Prostate gland (tissue), 2 donors: ENCODE measurements around the gene ESRRB. TPM values are rescaled to one million over a fixed set of nuclear protein-coding genes. Genes with fewer than 3 reads are reported as not detected.

Experiments
- DNase-seq: peaks from one replicate; pipeline ENCODE4 v3.0.0-alpha.2; 2019; ENCODE audit warnings: low spot score
- H3K27ac ChIP-seq, 2 donors: fragments of 200-600 bp; sonication (generic); 2 replicates each; pipeline ENCODE4 v1.5.1; 2017 to 2019
- H3K27me3 ChIP-seq: fragments of 200-600 bp; sonication (generic); replicated peaks from 2 replicates; pipeline ENCODE4 v1.5.1; 2019; ENCODE audit not compliant: insufficient read depth
- H3K36me3 ChIP-seq, 2 donors: fragments of 200-600 bp; sonication (generic); 1 replicate in 1 of 2; 2 replicates in 1 of 2; pipeline versions ENCODE4 v1.5.1 to v1.8.1; 2017 to 2019
- H3K4me1 ChIP-seq: fragments of 200-600 bp; sonication (generic); replicated peaks from 2 replicates; pipeline ENCODE4 v1.5.1; 2019
- H3K4me3 ChIP-seq, 2 donors: fragments of 200-600 bp; sonication (generic); 2 replicates each; pipeline ENCODE4 v1.5.1; 2017 to 2019
- H3K9me3 ChIP-seq: fragments of 200-600 bp; sonication (generic); 2 replicates; pipeline ENCODE4 v1.5.1; 2017
- POLR2A ChIP-seq: fragments of 450-650 bp; IDR thresholded peaks from one replicate; pipeline ENCODE4 v1.6.1; 2016; ENCODE audit warnings: antibody characterized with exemption, mild to moderate bottlenecking
- POLR2AphosphoS5 ChIP-seq: sonication (generic); formaldehyde crosslinking; IDR thresholded peaks from one replicate; pipeline ENCODE4 v1.6.1; 2017; ENCODE audit warnings: antibody characterized with exemption
- WGBS: methylation state at CpG from one replicate; pipeline ENCODE4 v1.1.5; 2018; 5-methylcytosine and 5-hydroxymethylcytosine counted together
- intact Hi-C: fragments of 100-400 bp; cut with DNase I; formaldehyde crosslinking; loops from one replicate; pipeline ENCODE4 v1.14.2; 2022
- total RNA-seq, 2 donors: library from RNA; depleted of rRNA; stranded (reverse); fragments of >200 nt; gene quantifications; one replicate each; pipeline ENCODE4 v1.1.0, GENCODE V29; 2016
- TF ChIP-seq, protein P1 (sequence below), 4 experiments: fragments of 200-600 bp in 2 of 4; fragments of 450-650 bp in 2 of 4; sonication (generic) in 2 of 4; IDR thresholded peaks; 1 replicate in 3 of 4; 2 replicates in 1 of 4; pipeline ENCODE4 v1.5.1; 2016 to 2019; ENCODE audit warnings: antibody characterized with exemption in 4 of 4, mild to moderate bottlenecking in 2 of 4, moderate library complexity in 2 of 4

ESRRB gene
- total RNA-seq, 2 donors from 2014 or later: 0.32 TPM; not detected in 1

DNA sequence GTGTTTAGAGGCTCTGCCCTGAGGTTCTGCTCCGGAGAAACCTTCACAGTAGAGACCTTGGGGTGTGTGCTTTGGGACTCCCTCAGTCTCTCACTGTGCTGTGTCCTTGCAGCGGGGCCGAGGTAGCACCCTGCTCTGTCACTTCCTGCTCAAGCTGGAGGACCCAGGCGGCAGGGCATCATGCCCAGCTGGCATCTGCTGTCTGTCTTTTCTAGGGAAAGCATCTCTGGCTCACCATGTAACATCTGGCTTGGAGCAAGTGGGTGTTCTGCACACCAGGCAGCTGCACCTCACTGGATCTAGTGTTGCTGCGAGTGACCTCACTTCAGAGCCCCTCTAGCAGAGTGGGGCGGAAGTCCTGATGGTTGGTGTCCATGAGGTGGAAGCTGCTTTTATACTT is 124.5 kb downstream of the ESRRB start:
- DNase-seq: no peak
- TF ChIP-seq POLR2AphosphoS5: no peak
- no peak for TF ChIP-seq POLR2A
- TF ChIP-seq, protein P1, sequence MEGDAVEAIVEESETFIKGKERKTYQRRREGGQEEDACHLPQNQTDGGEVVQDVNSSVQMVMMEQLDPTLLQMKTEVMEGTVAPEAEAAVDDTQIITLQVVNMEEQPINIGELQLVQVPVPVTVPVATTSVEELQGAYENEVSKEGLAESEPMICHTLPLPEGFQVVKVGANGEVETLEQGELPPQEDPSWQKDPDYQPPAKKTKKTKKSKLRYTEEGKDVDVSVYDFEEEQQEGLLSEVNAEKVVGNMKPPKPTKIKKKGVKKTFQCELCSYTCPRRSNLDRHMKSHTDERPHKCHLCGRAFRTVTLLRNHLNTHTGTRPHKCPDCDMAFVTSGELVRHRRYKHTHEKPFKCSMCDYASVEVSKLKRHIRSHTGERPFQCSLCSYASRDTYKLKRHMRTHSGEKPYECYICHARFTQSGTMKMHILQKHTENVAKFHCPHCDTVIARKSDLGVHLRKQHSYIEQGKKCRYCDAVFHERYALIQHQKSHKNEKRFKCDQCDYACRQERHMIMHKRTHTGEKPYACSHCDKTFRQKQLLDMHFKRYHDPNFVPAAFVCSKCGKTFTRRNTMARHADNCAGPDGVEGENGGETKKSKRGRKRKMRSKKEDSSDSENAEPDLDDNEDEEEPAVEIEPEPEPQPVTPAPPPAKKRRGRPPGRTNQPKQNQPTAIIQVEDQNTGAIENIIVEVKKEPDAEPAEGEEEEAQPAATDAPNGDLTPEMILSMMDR (IDR thresholded peaks at IDR 0.05): no peak
- intact Hi-C loops: no loop called here

DNA sequence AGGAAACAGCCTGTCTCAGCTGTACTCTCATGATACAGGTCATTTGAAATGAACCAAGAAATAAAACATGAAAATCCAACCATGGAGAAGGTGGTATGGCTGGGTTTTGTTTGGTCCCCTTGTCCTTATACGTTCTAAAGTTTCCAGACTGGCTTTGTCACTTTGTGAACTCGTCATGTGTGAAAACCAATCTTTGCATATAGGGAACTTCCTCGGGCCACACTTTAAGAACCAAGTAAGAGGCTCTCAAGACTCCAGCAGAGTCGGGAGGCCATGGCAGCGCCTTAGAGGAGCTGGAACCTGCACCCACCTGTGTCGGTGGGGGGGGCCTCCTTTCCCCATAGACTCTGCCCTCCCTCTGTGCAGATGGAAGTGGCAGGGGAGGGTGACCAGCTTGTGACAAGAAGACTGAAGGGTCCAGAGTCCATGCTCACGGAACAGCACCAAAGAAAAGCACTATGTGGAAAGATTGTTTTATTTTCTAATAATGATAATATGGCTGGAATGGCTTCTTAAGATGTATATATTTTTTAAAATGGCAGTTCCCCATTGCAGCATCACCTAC is 125.3 kb downstream of the ESRRB start:
- H3K4me1 ChIP-seq: no peaks in the 10 kb centered on the region
- intact Hi-C loops: no loop called here

More for the DNA sequence above, 124.5 kb downstream of the ESRRB start:
- no peak overlapping the region for H3K27ac ChIP-seq
- no peak overlapping the region for H3K4me3 ChIP-seq
- WGBS: 81% methylated on average over 6 of the region's 6 CpGs
- H3K4me1 ChIP-seq: no peaks in the 10 kb centered on the region
- H3K9me3 ChIP-seq: no peaks in the 10 kb centered on the region
- no peaks in the 10 kb centered on the region for H3K27me3 ChIP-seq
- no peaks in the 10 kb centered on the region for H3K36me3 ChIP-seq

DNA sequence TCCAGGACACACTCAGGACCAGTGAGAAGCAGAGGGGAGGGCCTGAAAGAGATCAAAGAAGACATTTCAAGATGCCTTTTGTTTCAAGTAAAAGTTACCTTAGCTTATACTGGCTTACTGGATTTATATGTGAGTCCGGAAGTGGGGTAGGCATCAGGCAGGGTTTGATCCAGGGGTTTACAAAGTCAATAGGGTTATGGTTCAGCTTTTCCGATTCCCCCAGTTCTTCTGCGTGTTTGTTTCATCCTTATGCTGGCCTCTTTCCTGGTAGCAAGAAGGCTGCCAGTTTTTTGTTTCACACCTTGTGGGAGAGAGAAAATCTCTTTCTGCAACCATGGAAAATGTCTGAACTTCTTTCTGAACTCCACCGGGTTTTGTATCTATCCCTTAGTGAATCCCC is 126.3 kb downstream of the ESRRB start:
- Histone ChIP-seq H3K4me1 (no peaks in the 10 kb centered on the region), H3K27ac (no peak overlapping the region), H3K36me3 (no peaks in the 10 kb centered on the region), H3K27me3 (no peaks in the 10 kb centered on the region), H3K4me3 (no peak overlapping the region), H3K9me3 (no peaks in the 10 kb centered on the region)
- intact Hi-C loops: no loop called here
- WGBS: 89% methylated on average over 4 of the region's 4 CpGs
- DNase-seq: no peak
- TF ChIP-seq POLR2AphosphoS5: no peak

More for the DNA sequence above, 125.3 kb downstream of the ESRRB start:
- Histone ChIP-seq H3K4me3 (no peak overlapping the region), H3K27ac (no peak overlapping the region), H3K9me3 (no peaks in the 10 kb centered on the region), H3K36me3 (no peaks in the 10 kb centered on the region), H3K27me3 (no peaks in the 10 kb centered on the region)
- DNase-seq: no peak
- WGBS: 93% methylated on average over 7 of the region's 7 CpGs
- TF ChIP-seq POLR2A (no peak), POLR2AphosphoS5 (no peak)
- TF ChIP-seq, protein P1 (IDR thresholded peaks at IDR 0.05): no peak

DNA sequence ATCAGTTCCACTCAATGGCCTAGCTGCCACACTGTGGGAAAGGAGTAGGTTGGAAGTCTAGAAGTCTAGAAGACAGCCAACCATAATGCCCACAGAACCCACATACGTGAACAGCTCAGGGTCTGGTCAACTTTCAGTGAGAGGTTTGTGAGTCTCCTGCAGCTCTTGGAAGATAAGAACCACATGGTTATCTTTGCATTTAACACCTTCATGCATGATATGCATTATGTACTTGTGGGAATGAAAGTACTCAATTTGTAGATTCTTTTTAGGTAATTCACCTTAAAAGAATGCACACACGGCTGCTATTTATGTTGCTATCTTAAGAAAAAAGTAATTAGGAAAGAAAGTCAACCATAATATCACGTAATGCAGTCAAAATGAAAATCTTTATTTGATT is 126.7 kb downstream of the ESRRB start:
- Histone ChIP-seq H3K27ac (no peak overlapping the region), H3K4me3 (no peak overlapping the region), H3K4me1 (no peaks in the 10 kb centered on the region), H3K36me3 (no peaks in the 10 kb centered on the region), H3K9me3 (no peaks in the 10 kb centered on the region), H3K27me3 (no peaks in the 10 kb centered on the region)
- WGBS: 81% methylated on average over 3 of the region's 3 CpGs
- intact Hi-C loops: no loop called here
- TF ChIP-seq, protein P1 (IDR thresholded peaks at IDR 0.05): no peak
- no peak for TF ChIP-seq POLR2AphosphoS5
- no peak for TF ChIP-seq POLR2A
- DNase-seq: no peak

DNA sequence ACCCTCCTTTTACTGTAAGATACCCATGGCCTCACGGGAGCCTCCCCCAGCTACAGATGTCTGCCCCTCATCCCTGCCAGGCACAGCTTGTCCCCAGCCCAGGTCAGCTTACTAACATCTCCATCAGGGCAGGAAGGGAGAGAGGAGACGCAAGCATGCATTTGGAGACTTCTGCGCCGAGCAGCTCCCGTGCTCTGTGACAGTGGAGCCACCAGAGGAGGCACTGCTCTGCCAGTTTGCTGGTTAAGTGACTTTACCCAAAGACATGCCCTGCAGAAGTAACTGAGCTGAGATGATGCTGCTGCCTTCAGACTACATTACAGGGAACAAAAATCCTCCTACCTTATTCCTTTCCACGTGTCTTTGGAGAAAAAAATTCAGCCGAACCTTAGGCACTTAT is 133.4 kb downstream of the ESRRB start:
- 74% methylated on average over 7 of the region's 7 CpGs for WGBS
- intact Hi-C loops: no loop called here
- no peak for DNase-seq
- no peaks in the 10 kb centered on the region for H3K36me3 ChIP-seq
- H3K4me3 ChIP-seq: no peak overlapping the region
- no peak overlapping the region for H3K27ac ChIP-seq
- TF ChIP-seq POLR2AphosphoS5: no peak
- TF ChIP-seq, protein P1 (IDR thresholded peaks at IDR 0.05): no peak
- no peak for TF ChIP-seq POLR2A
- H3K4me1 ChIP-seq: no peaks in the 10 kb centered on the region
- no peaks in the 10 kb centered on the region for H3K27me3 ChIP-seq
- H3K9me3 ChIP-seq: no peaks in the 10 kb centered on the region
